ENCODE data around the gene SERTAD4.

- TF ChIP-seq GATA3 (IDR thresholded peaks at IDR 0.05; ENCODE audit: low read depth, low read length): no peak
- no peak for TF ChIP-seq GATA2 (IDR thresholded peaks at IDR 0.05; ENCODE audit: low read depth, low read length)
Observed at GRCh38 chr1:210246447-210246846, 13.9 kb downstream of the SERTAD4 start.
